ENCODE results near the gene SYS1. TPM values are rescaled to one million over a fixed set of nuclear protein-coding genes. Genes with fewer than 3 reads are reported as not detected.

SYS1 gene
- 26.8 to 32.0 TPM (median 29.4 TPM) in 5 replicates for total RNA-seq (2022; extraction: Qiagen RNA extraction)

DNA sequence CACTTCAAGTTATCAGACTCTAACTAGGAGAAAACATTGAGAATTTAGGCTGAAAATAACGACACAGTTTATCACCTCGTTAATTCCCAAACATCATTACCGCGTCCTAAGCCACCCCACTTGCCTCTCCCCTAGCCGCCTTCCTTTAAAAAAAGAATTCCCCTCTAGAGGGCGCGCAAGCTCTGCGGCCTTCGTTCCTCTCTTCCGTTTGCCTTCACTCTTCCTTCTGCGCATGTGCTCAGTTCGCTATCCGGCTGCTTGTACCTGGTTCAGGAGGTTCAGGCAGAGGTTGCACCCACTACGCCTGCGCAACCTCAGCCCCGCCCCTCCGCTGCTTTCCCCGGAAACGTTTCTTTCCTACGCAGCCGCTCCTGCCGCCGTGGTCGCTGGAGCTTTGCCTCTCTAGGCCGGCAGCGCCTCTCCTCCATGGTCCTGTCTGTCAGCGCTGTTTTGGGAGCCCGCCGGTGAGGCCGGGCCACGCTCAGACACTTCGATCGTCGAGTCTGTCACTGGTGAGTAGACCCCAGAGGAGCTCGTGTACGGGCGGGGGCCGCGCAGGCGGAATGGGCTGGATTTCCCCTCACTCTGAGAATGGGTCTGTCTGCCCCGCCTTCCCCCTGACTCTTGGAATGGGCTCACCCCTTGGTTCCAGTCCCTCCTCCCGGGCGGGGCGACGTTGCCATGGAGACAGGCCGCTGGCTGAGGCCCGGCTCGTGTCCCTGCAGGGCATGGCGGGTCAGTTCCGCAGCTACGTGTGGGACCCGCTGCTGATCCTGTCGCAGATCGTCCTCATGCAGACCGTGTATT is at the start of gene SYS1:
SYS1 (plus strand) TSS at position 353 of the 807 bp plus-strand sequence; CDS start at position 729, 376 bp downstream.

DNA sequence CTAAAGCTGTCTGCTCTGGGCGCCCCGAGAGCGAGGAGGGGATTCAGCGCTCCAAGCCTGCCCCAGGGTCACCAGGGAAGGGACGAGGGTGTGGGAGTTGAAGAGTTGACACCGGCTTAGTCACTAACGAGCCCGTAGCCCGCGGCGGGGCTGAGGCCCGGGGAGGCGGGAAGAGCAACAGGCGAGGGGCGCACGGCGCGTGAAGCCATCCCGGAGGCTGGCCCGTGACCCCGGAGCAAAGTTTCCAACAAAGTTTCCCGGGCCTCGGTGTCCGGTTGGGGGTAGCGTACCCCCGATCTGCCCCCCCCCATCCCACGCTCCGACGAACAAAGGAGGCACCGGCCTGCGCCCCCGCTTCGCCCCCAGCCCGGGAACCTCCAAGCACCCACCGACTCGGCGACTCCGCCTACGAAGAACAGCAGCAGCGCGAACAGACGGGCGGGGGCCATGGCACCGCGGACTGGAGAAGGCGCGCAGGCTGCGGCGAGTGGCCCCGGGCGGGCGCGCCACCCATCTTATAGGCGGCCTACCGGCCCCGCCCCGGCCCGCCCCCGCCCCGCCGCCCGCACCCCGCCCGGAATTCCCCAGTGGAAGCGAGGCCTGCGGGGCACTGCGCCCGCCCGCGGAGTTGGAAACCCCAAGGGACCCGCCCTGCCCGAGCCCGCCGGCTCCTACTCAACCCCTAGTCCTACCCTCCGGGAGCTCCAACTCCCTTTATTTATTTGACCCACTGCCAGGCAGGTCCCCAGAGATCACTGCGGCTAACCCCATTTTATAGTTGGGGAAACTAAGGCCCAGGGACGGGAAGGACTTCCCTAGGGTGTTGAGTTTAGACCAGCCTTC is 14.8 kb upstream of the SYS1 start, which contains the start of gene SDC4:
SDC4 (minus strand) TSS at position 489 of the 843 bp plus-strand sequence; CDS start at position 449, 40 bp downstream.

GRCh38 chr20:45378191-45378590 is 15.2 kb downstream of the SYS1 start, which contains the start of gene TP53TG5:
Gene TP53TG5, minus strand, starts transcription at chr20:45378325. Its CDS starts 89 bp downstream, at chr20:45378236.

GRCh38 chr20:45407783-45408645 is 45.1 kb downstream of the SYS1 start, which contains the start of gene DBNDD2:
Gene DBNDD2, plus strand, starts transcription at chr20:45408289. Its CDS starts 179 bp downstream, at chr20:45408468.

GRCh38 chr20:45415822-45416637 is 53.1 kb downstream of the SYS1 start, which contains the start of gene PIGT:
Gene PIGT, plus strand, starts transcription at chr20:45416141. Its CDS starts 16 bp downstream, at chr20:45416157.

Other genes with a start within 250 kb of the SYS1 start
- 0.08 TPM in 1 of 5 replicates, not detected in the others for gene WFDC5, start 248.0 kb upstream of the SYS1 start, total RNA-seq (2022; extraction: Qiagen RNA extraction)
- gene WFDC12, start 238.7 kb upstream of the SYS1 start, total RNA-seq (2022; extraction: Qiagen RNA extraction): not detected in 5 replicates
- gene PI3, start 188.3 kb upstream of the SYS1 start, total RNA-seq (2022; extraction: Qiagen RNA extraction): 2.6 to 5.1 TPM (median 3.0 TPM) in 5 replicates
- gene SEMG1, start 156.1 kb upstream of the SYS1 start, total RNA-seq (2022; extraction: Qiagen RNA extraction): not detected in 5 replicates
- not detected in 5 replicates for gene SEMG2, start 141.8 kb upstream of the SYS1 start, total RNA-seq (2022; extraction: Qiagen RNA extraction)
- 10.1 to 16.1 TPM (median 11.6 TPM) in 5 replicates for gene SLPI, start 108.6 kb upstream of the SYS1 start, total RNA-seq (2022; extraction: Qiagen RNA extraction)
- gene RBPJL, start 56.3 kb upstream of the SYS1 start, total RNA-seq (2022; extraction: Qiagen RNA extraction): not detected in 5 replicates
- 0.10 to 0.22 TPM (median 0.12 TPM) in 4 of 5 replicates, not detected in the other for gene MATN4, start 54.9 kb upstream of the SYS1 start, total RNA-seq (2022; extraction: Qiagen RNA extraction)
- gene SDC4, start 14.7 kb upstream of the SYS1 start, total RNA-seq (2022; extraction: Qiagen RNA extraction): 89.5 to 111 TPM (median 95.6 TPM) in 5 replicates
- gene TP53TG5, start 15.2 kb downstream of the SYS1 start, total RNA-seq (2022; extraction: Qiagen RNA extraction): not detected in 5 replicates
- 21.2 to 29.3 TPM (median 25.5 TPM) in 5 replicates for gene DBNDD2, start 45.1 kb downstream of the SYS1 start, total RNA-seq (2022; extraction: Qiagen RNA extraction)
- 91.5 to 104 TPM (median 96.9 TPM) in 5 replicates for gene PIGT, start 53.0 kb downstream of the SYS1 start, total RNA-seq (2022; extraction: Qiagen RNA extraction)
- gene WFDC2, start 106.6 kb downstream of the SYS1 start, total RNA-seq (2022; extraction: Qiagen RNA extraction): 0.15 to 0.32 TPM in 2 of 5 replicates, not detected in the others
- gene SPINT3, start 152.5 kb downstream of the SYS1 start, total RNA-seq (2022; extraction: Qiagen RNA extraction): not detected in 5 replicates
- gene WFDC6, start 176.3 kb downstream of the SYS1 start, total RNA-seq (2022; extraction: Qiagen RNA extraction): not detected in 5 replicates
- gene EPPIN, start 184.2 kb downstream of the SYS1 start, total RNA-seq (2022; extraction: Qiagen RNA extraction): not detected in 5 replicates
- not detected in 5 replicates for gene WFDC8, start 216.1 kb downstream of the SYS1 start, total RNA-seq (2022; extraction: Qiagen RNA extraction)